C4-2B (cell line): Measurements from ENCODE around the gene AMD1.

ENCODE experiments used
- H3K27ac ChIP-seq: fragments of 450-650 bp; 2 replicates; pipeline ENCODE4 v1.5.1; 2017
- CTCF ChIP-seq: fragments of 450-650 bp; conservative IDR thresholded peaks from 2 replicates; pipeline ENCODE4 v1.5.1; 2017; ENCODE audit warnings: mild to moderate bottlenecking
- ZFX ChIP-seq: fragments of 450-650 bp; IDR thresholded peaks from 2 replicates; pipeline ENCODE4 v1.6.1; 2017

The AMD1 gene

DNA sequence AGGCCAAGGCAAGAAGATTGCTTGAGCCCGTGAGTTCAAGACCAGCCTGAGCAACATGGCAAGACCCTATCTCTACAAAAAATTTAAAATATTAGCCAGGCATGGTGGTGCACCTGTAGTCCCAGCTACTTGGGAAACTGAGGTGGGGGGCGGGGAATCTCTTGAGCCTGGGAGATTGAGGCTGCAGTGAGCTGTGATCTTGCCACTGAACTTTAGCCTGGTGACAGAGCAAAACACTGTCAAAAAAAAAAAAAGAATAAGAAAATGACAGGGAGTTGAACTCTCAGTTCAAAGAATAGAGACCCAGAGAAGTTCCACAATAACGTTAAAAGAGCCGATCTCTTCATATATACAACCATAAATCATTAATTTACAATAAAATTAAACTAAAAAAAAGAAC, 24.8 kb upstream of the AMD1 start:
- H3K27ac ChIP-seq, result no peak overlapping the region
- TF ChIP-seq CTCF, result no peak
- no peak for TF ChIP-seq ZFX

GRCh38 chr6:110852773-110853172, 21.8 kb upstream of the AMD1 start:
- no peak overlapping the region for H3K27ac ChIP-seq
- TF ChIP-seq ZFX (no peak), CTCF (no peak)

- H3K27ac ChIP-seq, result no peak overlapping the region
- TF ChIP-seq CTCF, result no peak
- no peak for TF ChIP-seq ZFX
Observed at GRCh38 chr6:110853754-110854477, 20.7 kb upstream of the AMD1 start.

DNA sequence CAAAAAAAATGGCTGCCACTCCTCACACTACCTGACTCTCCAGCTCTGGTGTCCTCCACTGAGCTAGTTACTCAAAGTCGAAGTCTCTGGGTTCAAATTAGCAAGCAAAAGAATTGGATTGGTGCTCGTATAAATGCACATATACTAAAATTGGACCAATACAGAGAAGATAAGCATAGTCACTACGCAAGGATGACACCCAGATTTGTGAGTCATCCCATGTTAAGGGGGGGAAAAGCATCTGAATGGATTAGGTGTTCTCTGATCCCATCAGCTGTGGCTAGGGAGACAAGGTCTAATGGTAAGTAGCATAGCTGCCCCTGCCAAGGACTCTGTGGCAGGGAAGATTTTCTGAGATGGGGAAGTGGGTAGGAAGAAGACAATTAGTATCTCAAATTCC, 18.3 kb upstream of the AMD1 start:
- H3K27ac ChIP-seq, result no peak overlapping the region
- TF ChIP-seq ZFX, result no peak
- TF ChIP-seq CTCF, result no peak

DNA sequence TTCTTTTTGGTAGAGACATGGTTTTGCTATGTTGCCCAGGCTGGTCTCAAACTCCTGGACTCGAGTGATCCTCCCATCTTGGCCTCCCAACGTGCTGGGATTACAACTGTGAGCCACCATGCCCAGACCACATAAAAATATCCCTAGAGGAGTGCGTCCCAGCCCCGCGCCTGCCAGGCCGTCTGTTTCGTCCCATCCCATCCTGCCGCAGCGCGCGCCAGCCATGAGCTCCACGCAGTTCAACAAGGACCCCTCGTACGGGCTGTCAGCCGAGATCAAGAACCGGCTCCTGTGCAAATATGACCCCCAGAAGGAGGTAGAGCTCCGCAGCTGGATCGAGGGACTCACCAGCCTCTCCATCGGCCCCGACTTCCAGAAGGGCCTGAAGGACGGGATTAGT, 16.6 kb upstream of the AMD1 start:
- no peak overlapping the region for H3K27ac ChIP-seq
- no peak for TF ChIP-seq ZFX

GRCh38 chr6:110858562-110859214, 15.9 kb upstream of the AMD1 start:
- H3K27ac ChIP-seq, result no peak overlapping the region
- no peak for TF ChIP-seq CTCF
- no peak for TF ChIP-seq ZFX

- no peak for TF ChIP-seq ZFX
- TF ChIP-seq CTCF, result no peak
Observed at GRCh38 chr6:110859335-110859792, 15.2 kb upstream of the AMD1 start.

DNA sequence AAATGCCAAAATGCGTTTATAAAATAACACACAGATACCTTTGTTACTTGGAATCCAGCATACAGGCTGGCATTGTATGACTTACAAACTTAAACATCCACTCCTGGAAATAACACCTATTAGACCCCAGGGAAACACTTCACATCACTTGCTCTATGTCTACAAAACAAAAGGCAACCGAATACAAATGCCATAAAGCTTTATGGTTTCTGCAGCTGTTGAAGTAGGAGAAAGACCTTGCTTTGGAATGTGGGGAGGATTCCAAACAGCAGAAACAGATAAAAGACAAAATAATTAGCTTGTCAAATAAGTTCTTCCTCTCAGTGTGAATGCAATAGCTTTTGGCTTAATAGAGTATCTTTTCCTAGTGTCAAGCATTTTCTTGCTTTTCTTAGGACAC, 9.8 kb upstream of the AMD1 start:
- TF ChIP-seq ZFX (no peak), CTCF (no peak)
- no peak overlapping the region for H3K27ac ChIP-seq

More at GRCh38 chr6:110859335-110859792, 15.2 kb upstream of the AMD1 start:
- no peak overlapping the region for H3K27ac ChIP-seq
